ENCODE results near the gene MEPCE.
"Not testable (repeated sequence)": the region's sequence is repeated elsewhere in the genome, so short reads cannot be mapped to it uniquely, and the experiment has no call there.

The MEPCE gene

GRCh38 chr7:100444311-100445278 lies 15.0 kb downstream of the MEPCE start:
- TF ChIP-seq CTCF (IDR thresholded peaks at IDR 0.05; ENCODE audit: extremely low read depth, missing control alignments): no peak
- DNase-seq (ENCODE audit: low spot score): peak; percentile 15

GRCh38 chr7:100446040-100446439 lies 16.4 kb downstream of the MEPCE start:
- no peak for DNase-seq (ENCODE audit: low spot score)
- no peak for TF ChIP-seq CTCF (IDR thresholded peaks at IDR 0.05; ENCODE audit: extremely low read depth, missing control alignments)

GRCh38 chr7:100447363-100447762 lies 17.7 kb downstream of the MEPCE start:
- DNase-seq (ENCODE audit: low spot score): not testable (repeated sequence)

- DNase-seq (ENCODE audit: low spot score): no peak
- TF ChIP-seq CTCF (IDR thresholded peaks at IDR 0.05; ENCODE audit: extremely low read depth, missing control alignments): no peak
Observed at GRCh38 chr7:100449190-100449795, 19.7 kb downstream of the MEPCE start.

GRCh38 chr7:100452513-100452912 lies 22.9 kb downstream of the MEPCE start:
- no peak for TF ChIP-seq CTCF (IDR thresholded peaks at IDR 0.05; ENCODE audit: extremely low read depth, missing control alignments)
- no peak for DNase-seq (ENCODE audit: low spot score)

- DNase-seq (ENCODE audit: low spot score): not testable (repeated sequence)
Observed at GRCh38 chr7:100453854-100454253, 24.2 kb downstream of the MEPCE start.

- DNase-seq (ENCODE audit: low spot score): no peak
- no peak for TF ChIP-seq CTCF (IDR thresholded peaks at IDR 0.05; ENCODE audit: extremely low read depth, missing control alignments)
Observed at GRCh38 chr7:100455206-100455605, 25.6 kb downstream of the MEPCE start.

- TF ChIP-seq CTCF (IDR thresholded peaks at IDR 0.05; ENCODE audit: extremely low read depth, missing control alignments): no peak
- no peak for DNase-seq (ENCODE audit: low spot score)
Observed at GRCh38 chr7:100456562-100456961, 26.9 kb downstream of the MEPCE start.

All from GM20000 (cell line).